PC-3 (cell line): ENCODE results near the gene TPO.

Experiments used
- CTCF ChIP-seq: fragments of 300-600 bp; sonication (generic); conservative IDR thresholded peaks from 2 replicates; pipeline ENCODE4 v1.5.1; 2017; ENCODE audit warnings: antibody characterized with exemption, low read depth, mild to moderate bottlenecking, low read length
- EZH2 ChIP-seq: fragments of 300-600 bp; sonication (generic); IDR thresholded peaks from one replicate; pipeline ENCODE4 v1.6.1; 2017; ENCODE audit warnings: antibody characterized with exemption, mild to moderate bottlenecking, low read length; ENCODE audit not compliant: unreplicated experiment
- EZH2phosphoT487 ChIP-seq: fragments of 300-600 bp; sonication (generic); IDR thresholded peaks from 2 replicates; pipeline ENCODE4 v1.6.1; 2018; ENCODE audit warnings: mild to moderate bottlenecking, antibody characterized with exemption, low read length, borderline replicate concordance

GRCh38 chr2:1511455-1511854, 98.2 kb downstream of the TPO start:
- TF ChIP-seq CTCF: no peak
- no peak for TF ChIP-seq EZH2phosphoT487
- TF ChIP-seq EZH2: no peak
